ENCODE data around the gene MEOX2.

The MEOX2 gene

GRCh38 chr7:15686295-15686956 lies at the start of gene MEOX2:
Gene MEOX2, minus strand, starts transcription at chr7:15686683. Its CDS starts 281 bp downstream, at chr7:15686402.
- DNase-seq = peak; percentile 51

- no peak for DNase-seq
Observed at GRCh38 chr7:15729746-15730145, 43.3 kb upstream of the MEOX2 start.

DNA sequence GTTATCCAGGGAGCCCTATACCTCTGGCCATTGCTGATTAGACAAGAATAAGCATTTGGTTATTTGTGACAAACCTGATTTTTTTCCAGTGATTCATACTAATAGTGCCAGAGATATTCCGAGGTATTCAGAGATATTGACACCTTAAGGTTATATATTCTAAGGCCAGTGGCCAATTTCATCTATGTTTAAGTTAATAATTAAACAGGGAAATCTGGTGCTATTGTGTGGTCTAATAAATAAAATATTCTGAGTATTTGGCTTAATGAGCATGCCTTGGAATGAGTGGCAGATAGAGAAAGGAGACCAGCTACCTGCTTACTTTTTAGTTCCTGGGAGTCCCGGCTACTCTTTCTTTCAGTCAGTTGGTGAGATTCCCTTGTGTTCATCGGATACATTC lies 38.6 kb upstream of the MEOX2 start:
- no peak for DNase-seq

DNA sequence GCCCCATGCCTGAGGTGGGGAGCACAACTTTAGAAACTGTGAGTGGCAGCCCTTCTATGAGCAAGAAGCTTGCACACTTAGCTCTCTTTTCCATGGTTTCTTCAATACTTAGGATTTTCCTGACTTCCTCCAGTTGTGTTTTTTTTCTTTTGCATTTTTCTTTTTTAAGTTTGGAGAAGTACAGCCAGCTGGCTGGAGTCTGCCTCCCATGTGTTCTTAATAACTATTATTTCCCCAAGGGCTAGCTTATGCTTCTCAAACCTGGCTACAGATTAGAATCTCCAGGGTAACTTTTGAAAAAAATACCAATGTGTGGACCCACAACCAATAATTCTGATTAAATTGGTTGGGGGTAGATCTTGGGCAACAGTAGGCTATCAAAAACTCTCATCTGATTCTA lies 37.4 kb upstream of the MEOX2 start:
- no peak for DNase-seq

DNA sequence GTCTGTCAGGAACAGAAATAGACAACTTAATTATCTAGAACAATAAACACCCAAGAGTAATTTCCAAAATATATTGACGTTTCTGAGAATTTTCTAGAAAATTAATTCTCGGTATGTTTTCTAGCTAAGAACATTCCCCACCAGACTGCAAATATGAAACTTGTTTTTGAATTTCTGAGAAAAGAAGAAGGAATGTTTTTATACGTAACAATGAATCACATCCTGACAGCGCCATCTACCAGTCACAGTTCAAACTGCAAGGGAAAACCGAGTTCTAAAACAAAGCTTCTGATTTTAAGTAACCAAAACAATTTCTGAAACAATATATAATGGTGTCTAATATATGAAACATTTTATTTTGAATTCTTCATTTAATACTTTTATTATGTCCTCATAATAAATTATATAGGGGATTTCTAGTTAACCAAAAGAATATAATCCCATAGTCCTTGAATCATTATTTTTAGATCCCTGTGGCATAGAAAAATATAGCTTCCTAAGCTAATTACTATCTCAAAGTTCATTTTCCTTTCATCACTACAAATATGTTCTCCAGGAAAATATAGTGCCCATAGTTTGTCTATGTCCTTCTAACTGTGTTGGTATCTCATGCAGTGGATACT lies 34.5 kb upstream of the MEOX2 start:
- peak; percentile 51 for DNase-seq

- DNase-seq = no peak
Observed at GRCh38 chr7:15719311-15719710, 32.8 kb upstream of the MEOX2 start.

GRCh38 chr7:15715435-15715834 lies 29.0 kb upstream of the MEOX2 start:
- no peak for DNase-seq

DNA sequence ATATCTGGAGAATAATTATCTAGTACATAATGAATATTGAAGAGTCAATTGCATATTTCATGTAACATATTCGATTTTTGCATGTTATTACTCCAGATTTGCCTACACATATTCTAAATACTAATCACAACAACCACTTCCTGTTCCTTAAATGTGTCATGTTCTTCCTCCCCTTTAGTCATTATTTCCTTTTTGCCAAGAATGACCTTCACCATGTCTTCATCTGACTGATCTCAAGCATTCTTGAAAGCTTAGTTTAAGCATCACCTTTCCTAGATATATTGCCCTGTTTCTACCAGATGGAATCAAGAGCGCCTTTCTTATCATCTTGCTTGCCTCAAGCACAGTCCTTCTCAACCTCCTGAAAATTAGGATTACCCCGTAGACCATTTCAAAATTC lies 23.5 kb upstream of the MEOX2 start:
- peak; percentile 35 for DNase-seq

DNA sequence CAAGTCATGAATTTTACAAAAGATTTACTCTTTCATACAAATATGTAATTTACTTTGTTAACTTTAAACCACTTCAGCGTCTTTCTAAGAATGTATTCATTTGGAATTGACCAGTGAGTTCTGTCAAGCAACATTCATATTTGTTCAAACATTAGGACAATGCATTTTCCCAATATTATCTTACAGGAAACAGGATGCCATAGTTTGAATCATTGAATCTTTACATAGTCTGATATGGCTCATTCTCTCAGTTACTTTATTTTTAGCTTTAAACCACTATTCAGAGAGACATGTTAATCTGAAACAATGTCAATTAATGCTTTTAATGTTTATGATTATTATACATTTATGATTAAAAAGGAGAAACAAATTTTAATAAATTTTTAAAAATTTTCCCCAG lies 21.1 kb upstream of the MEOX2 start:
- DNase-seq = no peak

GRCh38 chr7:15703732-15704131 lies 17.2 kb upstream of the MEOX2 start:
- no peak for DNase-seq

DNA sequence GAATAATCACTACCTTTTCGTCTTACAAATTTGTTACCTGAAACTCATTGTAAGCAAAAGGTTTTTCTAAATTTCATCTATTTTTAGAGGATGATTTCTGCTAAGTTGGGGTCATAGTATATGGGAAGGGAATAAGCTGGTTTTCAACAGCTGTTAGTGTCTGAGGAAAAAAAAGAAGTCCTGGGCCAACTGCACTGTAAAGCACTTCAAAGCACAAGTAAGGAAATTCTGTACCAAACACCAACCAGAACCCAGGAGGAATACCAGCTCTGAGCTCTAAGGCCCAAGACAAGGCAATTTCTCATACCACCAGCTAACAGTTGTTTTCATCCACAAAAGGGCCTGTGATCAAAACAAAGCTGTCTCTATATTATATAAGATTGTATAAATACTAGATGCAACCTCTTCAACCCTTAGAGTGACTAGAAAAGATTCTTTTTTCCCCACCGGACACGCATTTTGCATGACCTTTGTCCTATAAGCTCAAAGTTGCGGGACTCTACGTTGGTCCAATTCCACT lies 6.1 kb upstream of the MEOX2 start:
- no peak for DNase-seq

DNA sequence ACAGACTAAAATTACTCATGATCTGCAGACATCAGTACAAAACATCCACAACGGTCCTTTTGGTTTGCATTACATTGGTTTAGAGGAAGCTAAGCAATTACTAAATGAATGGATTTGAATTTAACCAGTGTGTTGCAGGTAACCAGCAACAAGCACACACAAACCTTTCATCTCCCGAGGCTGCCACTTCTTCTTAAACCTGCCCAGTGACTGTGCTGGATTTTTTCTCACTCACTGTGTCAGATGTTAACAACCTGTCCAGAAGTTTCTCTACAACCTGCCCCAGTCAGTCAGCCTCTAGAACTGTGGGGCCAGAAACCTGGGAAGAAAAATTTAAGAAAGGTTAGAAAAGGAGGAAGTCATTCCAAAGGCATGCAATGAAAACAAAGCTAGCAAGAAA lies 2.4 kb upstream of the MEOX2 start:
- DNase-seq = no peak

- no peak for DNase-seq
Observed at GRCh38 chr7:15688279-15688626, 1.8 kb upstream of the MEOX2 start.

DNA sequence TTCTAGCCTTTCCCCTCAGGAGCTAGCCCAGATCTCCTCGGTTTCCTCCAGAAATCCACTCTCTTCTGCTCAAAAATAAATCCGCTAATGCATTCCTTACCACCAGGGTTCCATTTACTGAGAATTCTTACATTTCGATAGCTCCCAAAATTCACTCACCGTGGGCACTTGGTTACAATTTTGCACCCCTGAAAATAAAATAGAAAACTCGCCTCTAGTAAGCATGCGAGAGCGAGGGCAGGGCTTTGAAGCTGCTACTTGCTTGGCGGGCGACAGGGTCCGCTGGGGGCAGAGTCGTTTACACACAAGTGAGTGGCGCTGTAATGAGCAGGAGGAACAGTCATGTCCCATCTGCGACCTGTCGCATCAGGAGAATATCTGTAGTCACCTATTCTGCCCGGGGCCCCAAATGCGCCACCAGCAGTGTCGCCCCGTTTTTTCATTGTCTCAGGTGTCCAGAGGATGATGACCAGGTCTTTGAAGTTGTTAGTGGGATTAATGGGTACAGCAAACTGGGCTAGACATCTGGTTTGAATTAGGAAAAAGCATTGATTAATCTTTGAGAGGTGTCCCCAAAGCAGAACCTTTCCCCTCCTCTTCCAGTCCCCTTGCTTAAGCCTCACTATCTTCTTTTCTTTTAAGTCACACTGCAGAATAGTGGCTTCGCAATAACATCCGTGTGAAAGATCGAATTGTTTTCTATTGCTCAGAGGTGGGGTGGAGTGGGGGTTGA lies 1.2 kb upstream of the MEOX2 start:
- DNase-seq = peak; percentile 4

GRCh38 chr7:15686957-15687545 lies 568 bp upstream of the MEOX2 start:
- DNase-seq = peak; percentile 10

- DNase-seq = peak; percentile 16
Observed at GRCh38 chr7:15685358-15686294, 857 bp downstream of the MEOX2 start.

DNA sequence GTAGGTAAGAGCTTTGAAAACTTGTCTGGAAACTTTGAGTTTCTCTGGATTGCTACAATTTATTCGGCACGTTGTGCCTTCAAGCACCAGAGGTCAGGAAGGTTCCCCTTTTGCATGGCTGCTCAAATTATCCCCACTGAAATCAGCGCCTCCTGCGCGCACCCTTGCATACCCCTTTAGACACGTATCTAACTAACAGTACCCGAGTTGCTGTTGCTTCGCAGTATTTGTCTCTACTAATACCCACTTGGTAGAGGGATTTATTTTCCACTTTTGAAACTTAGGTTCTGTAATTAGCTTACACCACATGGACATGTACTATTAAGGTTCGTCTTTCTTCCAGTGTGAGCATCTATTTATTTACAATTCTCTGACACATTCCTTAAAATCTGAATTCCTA lies 1.6 kb downstream of the MEOX2 start:
- no peak for DNase-seq

- DNase-seq = no peak
Observed at GRCh38 chr7:15684111-15684800, 2.2 kb downstream of the MEOX2 start.

- DNase-seq = no peak
Observed at GRCh38 chr7:15682751-15683245, 3.7 kb downstream of the MEOX2 start.

DNA sequence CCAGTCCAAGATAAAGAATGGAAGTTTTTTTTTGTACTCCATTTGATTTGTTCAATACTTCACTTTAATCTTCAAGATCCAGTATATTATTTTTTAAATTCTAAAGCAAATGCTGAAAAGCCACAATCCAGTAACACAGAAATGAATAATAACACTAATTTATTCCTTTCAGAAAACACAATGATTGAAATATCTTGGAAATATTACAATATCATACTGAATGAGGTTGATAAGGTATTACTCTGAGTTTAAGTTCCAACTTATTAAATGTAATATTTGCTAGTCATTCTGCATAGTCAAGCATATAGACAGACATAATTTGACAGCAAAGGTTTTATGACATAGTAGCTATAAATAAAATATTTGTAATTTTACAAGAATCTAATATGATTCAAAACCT lies 4.4 kb downstream of the MEOX2 start:
- no peak for DNase-seq

DNA sequence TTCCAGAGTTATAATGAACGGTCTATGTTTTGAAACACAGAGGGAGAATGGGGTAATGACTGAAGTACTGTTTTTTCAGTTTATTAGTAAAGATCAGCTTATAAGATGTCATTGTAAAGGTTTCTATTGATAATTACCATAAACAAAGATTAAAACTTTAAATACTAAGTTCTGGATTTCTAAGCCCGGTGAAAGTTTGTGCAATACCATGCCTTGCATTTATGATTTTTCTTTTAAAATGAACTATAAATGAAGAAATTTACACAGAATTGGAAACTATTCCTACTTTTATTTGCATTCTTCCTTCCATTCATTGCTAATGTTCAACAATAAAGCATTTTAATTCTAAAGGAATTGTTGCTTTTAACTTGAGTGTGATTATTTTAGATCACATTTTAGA lies 4.9 kb downstream of the MEOX2 start:
- DNase-seq = no peak

- no peak for DNase-seq
Observed at GRCh38 chr7:15681186-15681585, 5.3 kb downstream of the MEOX2 start.
